ENCODE measurements around the gene SLC9C1. TPM values are rescaled to one million over a fixed set of nuclear protein-coding genes. Genes with fewer than 3 reads are reported as not detected.

SLC9C1 gene
- total RNA-seq, 1 donor from 2014 or later = 0.13 TPM

- TF ChIP-seq, protein P1, sequence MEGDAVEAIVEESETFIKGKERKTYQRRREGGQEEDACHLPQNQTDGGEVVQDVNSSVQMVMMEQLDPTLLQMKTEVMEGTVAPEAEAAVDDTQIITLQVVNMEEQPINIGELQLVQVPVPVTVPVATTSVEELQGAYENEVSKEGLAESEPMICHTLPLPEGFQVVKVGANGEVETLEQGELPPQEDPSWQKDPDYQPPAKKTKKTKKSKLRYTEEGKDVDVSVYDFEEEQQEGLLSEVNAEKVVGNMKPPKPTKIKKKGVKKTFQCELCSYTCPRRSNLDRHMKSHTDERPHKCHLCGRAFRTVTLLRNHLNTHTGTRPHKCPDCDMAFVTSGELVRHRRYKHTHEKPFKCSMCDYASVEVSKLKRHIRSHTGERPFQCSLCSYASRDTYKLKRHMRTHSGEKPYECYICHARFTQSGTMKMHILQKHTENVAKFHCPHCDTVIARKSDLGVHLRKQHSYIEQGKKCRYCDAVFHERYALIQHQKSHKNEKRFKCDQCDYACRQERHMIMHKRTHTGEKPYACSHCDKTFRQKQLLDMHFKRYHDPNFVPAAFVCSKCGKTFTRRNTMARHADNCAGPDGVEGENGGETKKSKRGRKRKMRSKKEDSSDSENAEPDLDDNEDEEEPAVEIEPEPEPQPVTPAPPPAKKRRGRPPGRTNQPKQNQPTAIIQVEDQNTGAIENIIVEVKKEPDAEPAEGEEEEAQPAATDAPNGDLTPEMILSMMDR (IDR thresholded peaks at IDR 0.05; ENCODE audit: unreplicated experiment) = no peak
- H3K27ac Mint-ChIP-seq (ENCODE audit: unreplicated experiment) = no peak overlapping the region
Observed at GRCh38 chr3:112247350-112247749, 46.7 kb downstream of the SLC9C1 start.

GRCh38 chr3:112233083-112233482 lies 60.9 kb downstream of the SLC9C1 start:
- no peak for DNase-seq (ENCODE audit: low spot score)

More at GRCh38 chr3:112247350-112247749, 46.7 kb downstream of the SLC9C1 start:
- no peaks in the 10 kb centered on the region for H3K9me3 Mint-ChIP-seq (ENCODE audit: unreplicated experiment)
- H3K27me3 Mint-ChIP-seq (ENCODE audit: unreplicated experiment) = no peaks in the 10 kb centered on the region
- peaks cover 4% of the 10 kb centered on the region for H3K36me3 Mint-ChIP-seq (ENCODE audit: low read depth, unreplicated experiment)
- no peak for DNase-seq (ENCODE audit: low spot score)
- no peaks in the 10 kb centered on the region for H3K4me1 Mint-ChIP-seq (ENCODE audit: unreplicated experiment)
- H3K4me3 Mint-ChIP-seq (ENCODE audit: unreplicated experiment) = no peak overlapping the region

DNA sequence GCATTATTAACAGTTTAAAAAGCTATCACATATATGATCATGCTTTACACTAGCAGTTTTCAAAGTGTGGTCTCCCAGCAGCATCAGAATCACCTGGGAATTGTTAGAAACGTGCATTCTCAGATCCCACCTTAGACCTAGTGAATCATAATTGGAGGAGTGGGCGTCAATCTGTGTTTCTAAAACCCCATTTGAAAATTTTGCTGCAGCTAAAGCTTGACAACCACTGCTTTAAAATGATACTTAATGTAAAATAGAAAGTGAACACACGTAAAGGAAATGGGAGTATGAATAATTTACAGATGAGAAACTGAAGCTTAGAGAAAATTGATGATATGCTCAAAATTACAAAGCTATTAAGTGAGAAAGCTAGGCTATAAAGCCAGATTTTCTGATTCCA lies 62.3 kb downstream of the SLC9C1 start:
- H3K9me3 Mint-ChIP-seq (ENCODE audit: unreplicated experiment) = no peaks in the 10 kb centered on the region
- H3K4me1 Mint-ChIP-seq (ENCODE audit: unreplicated experiment) = peaks cover 4% of the 10 kb centered on the region
- TF ChIP-seq, protein P1 (IDR thresholded peaks at IDR 0.05; ENCODE audit: unreplicated experiment) = no peak
- no peak for DNase-seq (ENCODE audit: low spot score)
- no peaks in the 10 kb centered on the region for H3K36me3 Mint-ChIP-seq (ENCODE audit: low read depth, unreplicated experiment)
- no peak overlapping the region for H3K4me3 Mint-ChIP-seq (ENCODE audit: unreplicated experiment)
- no peak overlapping the region for H3K27ac Mint-ChIP-seq (ENCODE audit: unreplicated experiment)
- no peaks in the 10 kb centered on the region for H3K27me3 Mint-ChIP-seq (ENCODE audit: unreplicated experiment)

More at GRCh38 chr3:112233083-112233482, 60.9 kb downstream of the SLC9C1 start:
- H3K27me3 Mint-ChIP-seq (ENCODE audit: unreplicated experiment) = no peaks in the 10 kb centered on the region
- no peaks in the 10 kb centered on the region for H3K9me3 Mint-ChIP-seq (ENCODE audit: unreplicated experiment)
- no peak overlapping the region for H3K4me3 Mint-ChIP-seq (ENCODE audit: unreplicated experiment)
- peaks cover 4% of the 10 kb centered on the region for H3K4me1 Mint-ChIP-seq (ENCODE audit: unreplicated experiment)
- H3K27ac Mint-ChIP-seq (ENCODE audit: unreplicated experiment) = no peak overlapping the region
- H3K36me3 Mint-ChIP-seq (ENCODE audit: low read depth, unreplicated experiment) = no peaks in the 10 kb centered on the region
- TF ChIP-seq, protein P1 (IDR thresholded peaks at IDR 0.05; ENCODE audit: unreplicated experiment) = no peak

DNA sequence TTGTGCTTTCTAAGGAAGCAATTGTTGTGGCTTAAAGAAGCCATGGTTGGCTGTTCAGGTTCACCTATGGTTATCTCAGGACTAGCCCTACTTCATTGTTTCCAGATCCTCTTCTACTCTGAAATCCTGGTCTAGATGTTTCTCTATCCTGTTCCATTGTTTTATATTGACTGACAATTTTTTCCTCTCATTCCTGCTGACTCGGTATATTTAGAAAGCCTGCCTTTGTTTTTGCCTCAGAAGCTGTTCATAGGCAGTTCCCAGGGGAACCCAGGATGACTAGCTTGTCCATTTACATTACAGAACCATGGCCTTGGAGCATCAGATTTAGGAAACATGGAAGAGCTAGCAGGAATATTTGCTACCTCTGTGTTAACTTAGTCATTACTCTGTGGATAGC lies 64.0 kb downstream of the SLC9C1 start:
- Mint-ChIP-seq H3K4me3 (ENCODE audit: unreplicated experiment) (no peak overlapping the region), H3K27me3 (ENCODE audit: unreplicated experiment) (no peaks in the 10 kb centered on the region), H3K4me1 (ENCODE audit: unreplicated experiment) (peaks cover 4% of the 10 kb centered on the region)

DNA sequence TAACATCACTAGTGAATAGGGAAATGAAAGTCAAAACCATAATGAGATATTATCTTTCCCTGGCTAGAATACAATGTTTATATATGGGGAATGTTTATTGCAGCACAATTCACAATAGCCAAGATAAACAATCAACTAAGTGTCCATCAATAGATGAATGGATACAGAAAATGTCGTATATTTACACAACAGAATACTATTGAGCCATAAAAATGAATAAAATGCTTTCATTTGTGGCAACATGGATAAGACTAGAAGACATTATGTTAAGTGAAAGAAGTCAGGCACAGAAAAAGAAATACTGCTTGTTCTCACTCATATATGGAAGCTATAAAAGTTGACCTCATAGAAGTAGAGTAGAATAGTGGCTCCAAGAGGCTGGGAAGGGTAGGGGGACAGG lies 65.2 kb downstream of the SLC9C1 start:
- no peaks in the 10 kb centered on the region for H3K27me3 Mint-ChIP-seq (ENCODE audit: unreplicated experiment)
- peaks cover 4% of the 10 kb centered on the region for H3K4me1 Mint-ChIP-seq (ENCODE audit: unreplicated experiment)
- DNase-seq (ENCODE audit: low spot score) = no peak
- H3K27ac Mint-ChIP-seq (ENCODE audit: unreplicated experiment) = no peak overlapping the region
- no peaks in the 10 kb centered on the region for H3K36me3 Mint-ChIP-seq (ENCODE audit: low read depth, unreplicated experiment)
- no peaks in the 10 kb centered on the region for H3K9me3 Mint-ChIP-seq (ENCODE audit: unreplicated experiment)
- no peak overlapping the region for H3K4me3 Mint-ChIP-seq (ENCODE audit: unreplicated experiment)
- TF ChIP-seq, protein P1 (IDR thresholded peaks at IDR 0.05; ENCODE audit: unreplicated experiment) = no peak

More for the DNA sequence above, 64.0 kb downstream of the SLC9C1 start:
- no peaks in the 10 kb centered on the region for H3K9me3 Mint-ChIP-seq (ENCODE audit: unreplicated experiment)
- no peak overlapping the region for H3K27ac Mint-ChIP-seq (ENCODE audit: unreplicated experiment)
- DNase-seq (ENCODE audit: low spot score) = no peak
- no peaks in the 10 kb centered on the region for H3K36me3 Mint-ChIP-seq (ENCODE audit: low read depth, unreplicated experiment)
- TF ChIP-seq, protein P1 (IDR thresholded peaks at IDR 0.05; ENCODE audit: unreplicated experiment) = no peak

Measured in endothelial cell (in vitro differentiated cells).